ENCODE results near the gene RGS6.

DNA sequence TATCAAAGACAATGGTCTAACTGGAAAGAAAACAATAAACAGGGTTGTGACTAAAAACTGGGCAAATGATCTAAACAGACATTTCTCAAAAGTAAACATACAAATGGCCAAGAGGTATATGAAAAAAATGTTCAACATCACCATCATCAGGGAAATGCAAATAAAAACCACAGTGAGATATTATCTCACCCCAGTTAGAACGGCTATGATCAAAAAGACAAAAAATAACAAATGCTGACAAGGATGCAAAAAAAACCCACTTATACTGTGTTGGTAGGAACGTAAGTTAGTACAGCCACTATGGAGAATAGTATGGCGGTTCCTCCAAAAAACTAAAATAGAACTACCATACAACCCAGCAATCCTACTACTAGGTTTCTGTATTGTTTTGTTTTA, 470.1 kb downstream of the RGS6 start:
- TF ChIP-seq, protein P1, sequence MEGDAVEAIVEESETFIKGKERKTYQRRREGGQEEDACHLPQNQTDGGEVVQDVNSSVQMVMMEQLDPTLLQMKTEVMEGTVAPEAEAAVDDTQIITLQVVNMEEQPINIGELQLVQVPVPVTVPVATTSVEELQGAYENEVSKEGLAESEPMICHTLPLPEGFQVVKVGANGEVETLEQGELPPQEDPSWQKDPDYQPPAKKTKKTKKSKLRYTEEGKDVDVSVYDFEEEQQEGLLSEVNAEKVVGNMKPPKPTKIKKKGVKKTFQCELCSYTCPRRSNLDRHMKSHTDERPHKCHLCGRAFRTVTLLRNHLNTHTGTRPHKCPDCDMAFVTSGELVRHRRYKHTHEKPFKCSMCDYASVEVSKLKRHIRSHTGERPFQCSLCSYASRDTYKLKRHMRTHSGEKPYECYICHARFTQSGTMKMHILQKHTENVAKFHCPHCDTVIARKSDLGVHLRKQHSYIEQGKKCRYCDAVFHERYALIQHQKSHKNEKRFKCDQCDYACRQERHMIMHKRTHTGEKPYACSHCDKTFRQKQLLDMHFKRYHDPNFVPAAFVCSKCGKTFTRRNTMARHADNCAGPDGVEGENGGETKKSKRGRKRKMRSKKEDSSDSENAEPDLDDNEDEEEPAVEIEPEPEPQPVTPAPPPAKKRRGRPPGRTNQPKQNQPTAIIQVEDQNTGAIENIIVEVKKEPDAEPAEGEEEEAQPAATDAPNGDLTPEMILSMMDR (IDR thresholded peaks at IDR 0.05): no peak
- no peak for TF ChIP-seq POLR2A (IDR thresholded peaks at IDR 0.05)
